Esophagus muscularis mucosa (tissue), 4 donors: ENCODE measurements around the gene AP1S3.

Source experiments
- CTCF ChIP-seq, 3 experiments: fragments of 200-600 bp in 2 of 3; fragments of 450-650 bp in 1 of 3; sonication (generic) in 2 of 3; IDR thresholded peaks; one replicate each; pipeline ENCODE4 v1.5.1; 2017 to 2019; ENCODE audit warnings: antibody characterized with exemption in 3 of 3, mild to moderate bottlenecking in 2 of 3, moderate library complexity in 1 of 3
- EP300 ChIP-seq: sonication (generic); formaldehyde crosslinking; IDR thresholded peaks from one replicate; pipeline ENCODE4 v1.6.1; 2017; ENCODE audit warnings: antibody characterized with exemption
- POLR2A ChIP-seq: fragments of 450-650 bp; IDR thresholded peaks from one replicate; pipeline ENCODE4 v1.6.1; 2017; ENCODE audit warnings: antibody characterized with exemption, moderate library complexity, mild to moderate bottlenecking, low read depth

- TF ChIP-seq POLR2A (no peak), CTCF (IDR thresholded peaks at IDR 0.05) (no peak), EP300 (no peak)
Observed at GRCh38 chr2:223762853-223763252, 74.5 kb downstream of the AP1S3 start.
